ENCODE measurements around the gene SPATS2L. TPM values are rescaled to one million over a fixed set of nuclear protein-coding genes. Genes with fewer than 3 reads are reported as not detected.

SPATS2L gene
- total RNA-seq, 1 experiment from 2014 or later, result 112 TPM

- Mint-ChIP-seq H3K9me3 (peaks cover 8% of the 10 kb centered on the region), H3K27me3 (ENCODE audit: low read depth) (no peaks in the 10 kb centered on the region), H3K36me3 (no peaks in the 10 kb centered on the region), H3K4me3 (no peak overlapping the region), H3K27ac (no peak overlapping the region), H3K4me1 (peaks cover 7% of the 10 kb centered on the region)
- ChIA-PET CTCF (no interaction called here), POLR2A (interaction anchor here (1.5 kb wide), 1 partner anchor 35 kb away, joined by 3 read pairs; no protein-coding TSS in a partner anchor)
- ATAC-seq (no peak), DNase-seq (ENCODE audit: low spot score) (no peak)
- TF ChIP-seq NR1H2 (CRISPR knock-in tag; IDR thresholded peaks at IDR 0.05), result no peak
- TF ChIP-seq STAT6 (CRISPR knock-in tag; conservative IDR thresholded peaks at IDR 0.05; ENCODE audit: low read depth), result no peak
- no peak for TF ChIP-seq USF2 (CRISPR knock-in tag; IDR thresholded peaks at IDR 0.05)
- TF ChIP-seq ATF3 (CRISPR knock-in tag; conservative IDR thresholded peaks at IDR 0.05), result no peak
- no peak for TF ChIP-seq ESRRA (CRISPR knock-in tag; IDR thresholded peaks at IDR 0.05; ENCODE audit: borderline replicate concordance)
- TF ChIP-seq MLX (CRISPR knock-in tag; IDR thresholded peaks at IDR 0.05), result no peak
- TF ChIP-seq GABPB1 (CRISPR knock-in tag; IDR thresholded peaks at IDR 0.05), result no peak
- TF ChIP-seq E2F4 (CRISPR knock-in tag; IDR thresholded peaks at IDR 0.05; ENCODE audit: borderline replicate concordance, low read depth), result no peak
- no peak for TF ChIP-seq ZNF416 (CRISPR knock-in tag; IDR thresholded peaks at IDR 0.05)
- no peak for TF ChIP-seq ZNF423 (CRISPR knock-in tag; IDR thresholded peaks at IDR 0.05)
- TF ChIP-seq NR3C1 (CRISPR knock-in tag; conservative IDR thresholded peaks at IDR 0.05; ENCODE audit: low read depth), result no peak
- TF ChIP-seq AFF4 (CRISPR knock-in tag; IDR thresholded peaks at IDR 0.05; ENCODE audit: borderline replicate concordance), result no peak
- TF ChIP-seq ELF4 (CRISPR knock-in tag; IDR thresholded peaks at IDR 0.05; ENCODE audit: low read depth), result no peak
- no peak for TF ChIP-seq AR (CRISPR knock-in tag; IDR thresholded peaks at IDR 0.05)
- no peak for TF ChIP-seq ZMAT4 (CRISPR knock-in tag; IDR thresholded peaks at IDR 0.05)
- TF ChIP-seq ZNF532 (CRISPR knock-in tag; IDR thresholded peaks at IDR 0.05; ENCODE audit: borderline replicate concordance), result no peak
- TF ChIP-seq FOXP4 (CRISPR knock-in tag; IDR thresholded peaks at IDR 0.05), result no peak
These were observed 19.9 kb upstream of the SPATS2L start for GRCh38 chr2:200286578-200286977.
